Measurements from ENCODE around the gene RCE1. TPM values are rescaled to one million over a fixed set of nuclear protein-coding genes. Genes with fewer than 3 reads are reported as not detected.
"Not testable (repeated sequence)": the region's sequence is repeated elsewhere in the genome, so short reads cannot be mapped to it uniquely, and the experiment has no call there.

RCE1 gene
- 11.2 TPM for polyA plus RNA-seq (2013, experiment 1 of 2)
- 10.9 TPM for polyA plus RNA-seq (2013, experiment 2 of 2)

GRCh38 chr11:66842896-66843775 is at the start of gene RCE1:
Gene RCE1 (plus strand): TSS chr11:66843441. CDS start chr11:66843456, 15 bp downstream.
- peak; percentile 88 for DNase-seq
- Histone ChIP-seq H2BK15ac (ENCODE audit: low read depth, poor library complexity, severe bottlenecking) (peak within 1 kb of the TSS; percentile 88), H2BK12ac (ENCODE audit: low read length in 2 of 2) (peak within 1 kb of the TSS in 1 of 2 experiments; percentile 34), H2BK5ac (ENCODE audit: low read depth, low read length, poor library complexity, severe bottlenecking) (peak within 1 kb of the TSS; percentile 95), H3K9me3 (ENCODE audit: control insufficient read depth, low read length) (no peaks in the 10 kb centered on the region), H3K14ac (ENCODE audit: low read length in 2 of 2) (peak within 1 kb of the TSS in 1 of 2 experiments; percentile 95), H3K79me1 (replicated peaks; ENCODE audit: low read length, poor library complexity, severe bottlenecking) (peaks cover 43% of the 10 kb centered on the region), H3K27ac (ENCODE audit: low read length, poor library complexity, severe bottlenecking) (peak within 1 kb of the TSS; percentile 92), H3K4me2 (ENCODE audit: low read length, poor library complexity, severe bottlenecking) (peak within 1 kb of the TSS; percentile 78), H3K4me3 (ENCODE audit: insufficient read depth in 1 of 2, low read depth in 1 of 2, low read length in 2 of 2) (peak within 1 kb of the TSS; percentile 90 to 100), H3K9ac (ENCODE audit: low read length) (peak within 1 kb of the TSS; percentile 100), H3K4me1 (ENCODE audit: control insufficient read depth, insufficient read depth, low read depth, low read length) (peaks cover 20% of the 10 kb centered on the region), H2AFZ (ENCODE audit: low read depth, low read length) (peak within 1 kb of the TSS; percentile 99), H3K23ac (ENCODE audit: low read length in 2 of 2) (peak within 1 kb of the TSS in 1 of 2 experiments; percentile 74), H4K8ac (ENCODE audit: low read length) (peak within 1 kb of the TSS; percentile 90), H3K4ac (ENCODE audit: low read depth in 1 of 2, low read length in 2 of 2) (peak within 1 kb of the TSS; percentile 96 to 98), H4K91ac (ENCODE audit: low read length) (peak within 1 kb of the TSS; percentile 97), H3K27me3 (ENCODE audit: control insufficient read depth in 1 of 2, insufficient read depth in 1 of 2, low read length in 2 of 2) (no peaks in the 10 kb centered on the region), H2BK120ac (ENCODE audit: low read depth, low read length) (peak within 1 kb of the TSS; percentile 69), H2AK5ac (ENCODE audit: low read length, severe bottlenecking) (peak within 1 kb of the TSS; percentile 61), H3K36me3 (ENCODE audit: control insufficient read depth in 1 of 2, insufficient read depth in 2 of 2, low read depth in 1 of 2, low read length in 2 of 2) (peaks cover 40 to 54% of the 10 kb centered on the region in 2 experiments), H3K18ac (ENCODE audit: low read depth in 1 of 2, low read length in 2 of 2) (peak within 1 kb of the TSS; percentile 91 to 99)
- WGBS: under 1% methylated on average over 82 of the region's 98 CpGs

DNA sequence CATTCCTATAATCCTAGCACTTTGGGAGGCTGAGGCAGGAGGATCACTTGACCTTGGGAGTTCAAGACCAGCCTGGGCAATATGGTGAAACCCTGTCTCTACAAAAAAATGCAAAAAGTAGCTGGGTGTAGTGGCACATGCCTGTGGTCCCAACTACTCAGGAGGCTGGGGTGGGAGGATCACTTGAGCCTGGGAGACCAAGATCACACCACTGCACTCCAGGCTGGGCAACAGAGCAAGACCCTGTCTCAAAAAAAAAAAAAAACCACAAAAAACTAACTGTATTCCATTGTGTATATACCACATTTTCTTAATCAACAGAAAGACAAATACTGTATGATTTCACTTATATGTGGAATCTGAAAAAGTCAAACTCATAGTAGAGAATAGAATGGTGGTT is 43.4 kb upstream of the RCE1 start:
- not testable (repeated sequence) for H2BK15ac ChIP-seq (ENCODE audit: low read depth, poor library complexity, severe bottlenecking); H2BK5ac ChIP-seq (ENCODE audit: low read depth, low read length, poor library complexity, severe bottlenecking); H3K27ac ChIP-seq (ENCODE audit: low read length, poor library complexity, severe bottlenecking); H3K14ac ChIP-seq (ENCODE audit: low read length in 2 of 2); DNase-seq; H2AK5ac ChIP-seq (ENCODE audit: low read length, severe bottlenecking); H2BK120ac ChIP-seq (ENCODE audit: low read depth, low read length); H3K79me1 ChIP-seq (replicated peaks; ENCODE audit: low read length, poor library complexity, severe bottlenecking); H3K9ac ChIP-seq (ENCODE audit: low read length); H3K36me3 ChIP-seq (ENCODE audit: control insufficient read depth in 1 of 2, insufficient read depth in 2 of 2, low read depth in 1 of 2, low read length in 2 of 2); H3K18ac ChIP-seq (ENCODE audit: low read depth in 1 of 2, low read length in 2 of 2); H4K8ac ChIP-seq (ENCODE audit: low read length); H2BK12ac ChIP-seq (ENCODE audit: low read length in 2 of 2); H4K91ac ChIP-seq (ENCODE audit: low read length); H3K9me3 ChIP-seq (ENCODE audit: control insufficient read depth, low read length); H3K4me2 ChIP-seq (ENCODE audit: low read length, poor library complexity, severe bottlenecking); H3K27me3 ChIP-seq (ENCODE audit: control insufficient read depth in 1 of 2, insufficient read depth in 1 of 2, low read length in 2 of 2); H3K4me1 ChIP-seq (ENCODE audit: control insufficient read depth, insufficient read depth, low read depth, low read length); H3K4me3 ChIP-seq (ENCODE audit: insufficient read depth in 1 of 2, low read depth in 1 of 2, low read length in 2 of 2); H3K4ac ChIP-seq (ENCODE audit: low read depth in 1 of 2, low read length in 2 of 2); H3K23ac ChIP-seq (ENCODE audit: low read length in 2 of 2); H2AFZ ChIP-seq (ENCODE audit: low read depth, low read length)

GRCh38 chr11:66800720-66801428 is 42.4 kb upstream of the RCE1 start:
- Histone ChIP-seq H3K9ac (ENCODE audit: low read length) (no peak overlapping the region), H3K27me3 (ENCODE audit: control insufficient read depth in 1 of 2, insufficient read depth in 1 of 2, low read length in 2 of 2) (no peaks in the 10 kb centered on the region), H3K79me1 (replicated peaks; ENCODE audit: low read length, poor library complexity, severe bottlenecking) (peaks cover 1% of the 10 kb centered on the region)

DNA sequence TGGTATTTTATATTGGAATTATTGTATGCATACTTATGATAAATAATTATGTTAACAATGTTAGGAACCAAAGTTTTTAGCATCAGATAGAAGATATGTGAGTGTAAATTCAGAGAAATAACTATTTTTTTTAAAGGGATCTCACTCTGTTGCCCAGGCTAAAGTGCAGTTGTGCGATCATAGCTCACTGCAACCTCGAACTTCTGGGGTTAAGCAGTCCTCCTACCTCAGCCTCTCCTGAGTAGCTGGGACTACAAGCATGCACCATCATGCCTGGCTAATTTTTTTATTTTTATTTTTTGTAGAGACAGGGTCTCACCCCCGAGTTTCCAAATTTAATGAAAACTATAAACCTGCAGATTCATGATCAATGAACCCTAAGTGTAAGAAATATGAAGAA is 33.6 kb upstream of the RCE1 start:
- H3K4me1 ChIP-seq (ENCODE audit: control insufficient read depth, insufficient read depth, low read depth, low read length): no peaks in the 10 kb centered on the region
- H2AK5ac ChIP-seq (ENCODE audit: low read length, severe bottlenecking): no peak overlapping the region
- H3K18ac ChIP-seq (ENCODE audit: low read depth in 1 of 2, low read length in 2 of 2): no peak overlapping the region
- H4K91ac ChIP-seq (ENCODE audit: low read length): no peak overlapping the region
- H2BK120ac ChIP-seq (ENCODE audit: low read depth, low read length): no peak overlapping the region
- H2BK5ac ChIP-seq (ENCODE audit: low read depth, low read length, poor library complexity, severe bottlenecking): no peak overlapping the region
- peaks cover 0 to 10% of the 10 kb centered on the region in 2 experiments for H3K36me3 ChIP-seq (ENCODE audit: control insufficient read depth in 1 of 2, insufficient read depth in 2 of 2, low read depth in 1 of 2, low read length in 2 of 2)
- H3K4me3 ChIP-seq (ENCODE audit: insufficient read depth in 1 of 2, low read depth in 1 of 2, low read length in 2 of 2): no peak overlapping the region
- no peaks in the 10 kb centered on the region for H3K9me3 ChIP-seq (ENCODE audit: control insufficient read depth, low read length)
- H3K9ac ChIP-seq (ENCODE audit: low read length): no peak overlapping the region
- no peaks in the 10 kb centered on the region for H3K27me3 ChIP-seq (ENCODE audit: control insufficient read depth in 1 of 2, insufficient read depth in 1 of 2, low read length in 2 of 2)
- peaks cover 4% of the 10 kb centered on the region for H3K79me1 ChIP-seq (replicated peaks; ENCODE audit: low read length, poor library complexity, severe bottlenecking)
- H3K14ac ChIP-seq (ENCODE audit: low read length in 2 of 2): no peak overlapping the region
- H3K23ac ChIP-seq (ENCODE audit: low read length in 2 of 2): no peak overlapping the region
- no peak overlapping the region for H3K27ac ChIP-seq (ENCODE audit: low read length, poor library complexity, severe bottlenecking)
- no peak overlapping the region for H2BK12ac ChIP-seq (ENCODE audit: low read length in 2 of 2)
- DNase-seq: no peak
- H2BK15ac ChIP-seq (ENCODE audit: low read depth, poor library complexity, severe bottlenecking): no peak overlapping the region
- H3K4me2 ChIP-seq (ENCODE audit: low read length, poor library complexity, severe bottlenecking): no peak overlapping the region
- no peak overlapping the region for H4K8ac ChIP-seq (ENCODE audit: low read length)
- no peak overlapping the region for H2AFZ ChIP-seq (ENCODE audit: low read depth, low read length)
- WGBS: 100% methylated on average over 2 of the region's 3 CpGs
- H3K4ac ChIP-seq (ENCODE audit: low read depth in 1 of 2, low read length in 2 of 2): no peak overlapping the region

More at GRCh38 chr11:66800720-66801428, 42.4 kb upstream of the RCE1 start:
- Histone ChIP-seq H2AFZ (ENCODE audit: low read depth, low read length) (no peak overlapping the region), H4K8ac (ENCODE audit: low read length) (no peak overlapping the region), H3K14ac (ENCODE audit: low read length in 2 of 2) (no peak overlapping the region), H2BK15ac (ENCODE audit: low read depth, poor library complexity, severe bottlenecking) (no peak overlapping the region), H2BK12ac (ENCODE audit: low read length in 2 of 2) (no peak overlapping the region), H2BK120ac (ENCODE audit: low read depth, low read length) (no peak overlapping the region), H3K4me1 (ENCODE audit: control insufficient read depth, insufficient read depth, low read depth, low read length) (no peaks in the 10 kb centered on the region), H3K18ac (ENCODE audit: low read depth in 1 of 2, low read length in 2 of 2) (no peak overlapping the region), H3K4me3 (ENCODE audit: insufficient read depth in 1 of 2, low read depth in 1 of 2, low read length in 2 of 2) (no peak overlapping the region), H3K4me2 (ENCODE audit: low read length, poor library complexity, severe bottlenecking) (no peak overlapping the region), H4K91ac (ENCODE audit: low read length) (no peak overlapping the region), H3K23ac (ENCODE audit: low read length in 2 of 2) (no peak overlapping the region), H2AK5ac (ENCODE audit: low read length, severe bottlenecking) (no peak overlapping the region), H3K9me3 (ENCODE audit: control insufficient read depth, low read length) (no peaks in the 10 kb centered on the region), H3K27ac (ENCODE audit: low read length, poor library complexity, severe bottlenecking) (no peak overlapping the region), H3K36me3 (ENCODE audit: control insufficient read depth in 1 of 2, insufficient read depth in 2 of 2, low read depth in 1 of 2, low read length in 2 of 2) (peaks cover 0 to 4% of the 10 kb centered on the region in 2 experiments), H3K4ac (ENCODE audit: low read depth in 1 of 2, low read length in 2 of 2) (no peak overlapping the region), H2BK5ac (ENCODE audit: low read depth, low read length, poor library complexity, severe bottlenecking) (no peak overlapping the region)
- DNase-seq: no peak
- 99% methylated on average over 5 of the region's 5 CpGs for WGBS
